Measurements from ENCODE around the gene SPATA17.

The SPATA17 gene

DNA sequence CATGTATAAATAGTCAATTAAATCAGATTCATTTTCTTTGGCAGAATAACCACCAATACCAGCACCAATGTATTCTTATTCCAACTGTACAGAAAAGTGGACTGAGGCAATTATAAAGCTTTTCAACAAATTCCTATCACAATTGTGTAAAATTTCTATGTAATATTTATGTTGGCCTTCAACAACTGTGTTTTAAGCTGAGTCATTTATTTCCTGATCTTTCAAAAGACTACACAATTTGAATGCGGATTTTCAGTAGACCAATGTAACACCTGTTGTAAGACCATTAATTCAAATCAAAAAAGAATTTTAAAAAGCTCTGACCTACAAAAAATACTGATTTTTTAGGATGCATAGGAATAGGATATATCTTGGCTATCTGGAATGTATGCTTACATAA, 25.8 kb upstream of the SPATA17 start:
- no peak for TF ChIP-seq ZFX (IDR thresholded peaks at IDR 0.05)
- TF ChIP-seq, protein P1, sequence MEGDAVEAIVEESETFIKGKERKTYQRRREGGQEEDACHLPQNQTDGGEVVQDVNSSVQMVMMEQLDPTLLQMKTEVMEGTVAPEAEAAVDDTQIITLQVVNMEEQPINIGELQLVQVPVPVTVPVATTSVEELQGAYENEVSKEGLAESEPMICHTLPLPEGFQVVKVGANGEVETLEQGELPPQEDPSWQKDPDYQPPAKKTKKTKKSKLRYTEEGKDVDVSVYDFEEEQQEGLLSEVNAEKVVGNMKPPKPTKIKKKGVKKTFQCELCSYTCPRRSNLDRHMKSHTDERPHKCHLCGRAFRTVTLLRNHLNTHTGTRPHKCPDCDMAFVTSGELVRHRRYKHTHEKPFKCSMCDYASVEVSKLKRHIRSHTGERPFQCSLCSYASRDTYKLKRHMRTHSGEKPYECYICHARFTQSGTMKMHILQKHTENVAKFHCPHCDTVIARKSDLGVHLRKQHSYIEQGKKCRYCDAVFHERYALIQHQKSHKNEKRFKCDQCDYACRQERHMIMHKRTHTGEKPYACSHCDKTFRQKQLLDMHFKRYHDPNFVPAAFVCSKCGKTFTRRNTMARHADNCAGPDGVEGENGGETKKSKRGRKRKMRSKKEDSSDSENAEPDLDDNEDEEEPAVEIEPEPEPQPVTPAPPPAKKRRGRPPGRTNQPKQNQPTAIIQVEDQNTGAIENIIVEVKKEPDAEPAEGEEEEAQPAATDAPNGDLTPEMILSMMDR (conservative IDR thresholded peaks at IDR 0.05) = no peak
- H3K27ac ChIP-seq = no peak overlapping the region

DNA sequence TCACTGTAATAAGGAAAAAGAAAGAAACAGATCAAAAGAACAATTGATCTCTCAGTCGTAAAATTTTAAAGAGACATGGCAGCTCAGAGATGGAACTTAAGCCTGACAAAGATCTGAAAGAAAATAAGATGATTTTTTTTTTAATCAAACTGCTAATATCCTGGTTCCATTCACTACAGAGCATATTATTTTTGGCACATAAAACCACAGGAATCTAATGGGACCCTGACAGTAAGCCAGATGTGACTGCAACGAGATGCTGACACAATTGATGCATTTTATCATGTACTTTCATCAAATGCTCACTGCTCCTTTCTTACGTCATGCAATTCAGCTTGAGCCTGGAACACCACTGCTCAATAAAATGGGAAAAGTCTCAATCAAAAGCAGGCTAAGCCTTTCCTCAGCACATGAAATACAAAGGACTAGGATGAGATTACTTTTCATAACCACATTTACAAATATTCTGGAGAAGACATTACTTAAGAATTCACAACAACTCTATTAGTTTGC, 16.9 kb upstream of the SPATA17 start:
- no peak overlapping the region for H3K27ac ChIP-seq
- TF ChIP-seq ZFX (IDR thresholded peaks at IDR 0.05) = no peak
- TF ChIP-seq, protein P1 (conservative IDR thresholded peaks at IDR 0.05) = no peak

DNA sequence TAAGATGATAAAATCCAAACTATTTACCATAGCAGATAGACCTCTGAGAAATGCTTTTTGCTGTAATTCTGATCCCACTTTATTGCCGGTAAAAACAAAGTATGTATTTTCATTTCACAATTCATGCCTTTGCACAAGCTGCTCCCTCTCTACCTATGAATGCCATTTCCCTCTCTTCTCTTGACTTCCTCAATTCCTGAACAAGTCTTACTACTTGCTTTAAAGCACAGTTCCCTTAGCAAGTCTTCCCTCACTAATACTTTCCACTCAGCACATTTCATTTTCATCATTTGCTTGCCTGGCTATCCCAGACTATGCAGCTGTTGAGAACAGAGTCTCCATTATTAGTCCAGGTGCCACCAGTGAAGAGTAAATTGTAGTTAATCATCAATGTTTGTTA, 14.0 kb upstream of the SPATA17 start:
- TF ChIP-seq, protein P1 (conservative IDR thresholded peaks at IDR 0.05) = no peak
- no peak for TF ChIP-seq ZFX (IDR thresholded peaks at IDR 0.05)

DNA sequence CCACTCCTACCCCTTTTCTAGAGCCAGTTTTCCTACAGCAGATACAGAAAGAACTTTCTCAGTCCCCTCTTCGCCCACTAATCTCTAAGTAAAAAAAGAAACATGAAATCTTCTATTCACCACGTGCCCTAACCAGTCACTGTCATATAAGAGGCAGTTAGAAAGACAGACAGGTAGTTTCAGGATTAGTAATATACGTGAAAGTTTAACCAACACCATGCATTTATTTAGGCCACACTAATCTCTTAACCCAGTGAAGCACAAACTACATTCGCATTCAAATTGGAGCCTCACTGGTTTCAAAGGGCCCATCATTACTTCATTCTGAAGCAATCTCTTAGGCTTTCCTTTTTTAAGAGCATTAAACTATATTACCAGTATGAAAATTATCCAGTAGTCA, 10.3 kb upstream of the SPATA17 start:
- no peak for TF ChIP-seq ZFX (IDR thresholded peaks at IDR 0.05)
- TF ChIP-seq, protein P1 (conservative IDR thresholded peaks at IDR 0.05) = no peak
- no peak overlapping the region for H3K27ac ChIP-seq

More for the DNA sequence above, 14.0 kb upstream of the SPATA17 start:
- no peak overlapping the region for H3K27ac ChIP-seq

DNA sequence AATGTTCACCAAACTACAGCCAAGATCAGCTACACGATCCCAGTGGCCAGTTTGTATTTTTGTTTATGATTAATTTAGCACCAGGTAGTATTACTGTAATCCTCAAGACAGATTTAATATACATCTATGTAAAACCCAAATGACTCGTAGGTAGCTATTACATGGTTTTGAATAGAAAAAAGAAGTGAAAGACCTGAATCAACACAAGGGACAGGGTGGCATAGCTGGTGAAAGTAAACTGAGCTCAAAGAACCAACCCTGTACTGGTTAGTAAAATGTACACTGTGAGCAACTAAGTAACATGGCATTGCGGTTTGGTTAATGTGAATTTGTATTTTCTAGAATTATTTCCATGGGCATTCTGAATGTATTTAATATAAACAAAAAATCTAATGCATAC, 9.1 kb upstream of the SPATA17 start:
- TF ChIP-seq ZFX (IDR thresholded peaks at IDR 0.05) = no peak
- TF ChIP-seq, protein P1 (conservative IDR thresholded peaks at IDR 0.05) = no peak

DNA sequence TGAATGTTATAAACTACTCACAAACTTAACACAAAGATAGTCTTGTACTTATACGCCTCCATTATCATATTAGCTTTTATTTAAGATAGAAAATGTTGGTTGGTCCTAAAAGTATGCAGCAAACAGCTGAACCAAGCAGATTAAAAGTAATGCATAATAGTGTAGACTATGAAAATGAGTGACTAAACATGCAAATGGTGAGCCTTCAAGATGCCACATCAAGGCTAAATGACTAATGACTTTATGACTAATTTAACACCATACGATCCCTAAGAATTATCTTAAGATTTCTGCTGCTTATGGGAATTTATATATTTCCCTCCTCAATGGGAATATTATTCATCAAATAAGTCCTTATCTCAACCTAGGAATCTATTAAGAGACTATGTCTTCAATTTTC, 4.8 kb upstream of the SPATA17 start:
- no peak overlapping the region for H3K27ac ChIP-seq
- TF ChIP-seq, protein P1 (conservative IDR thresholded peaks at IDR 0.05) = no peak
- no peak for TF ChIP-seq ZFX (IDR thresholded peaks at IDR 0.05)

More for the DNA sequence above, 9.1 kb upstream of the SPATA17 start:
- H3K27ac ChIP-seq = no peak overlapping the region

DNA sequence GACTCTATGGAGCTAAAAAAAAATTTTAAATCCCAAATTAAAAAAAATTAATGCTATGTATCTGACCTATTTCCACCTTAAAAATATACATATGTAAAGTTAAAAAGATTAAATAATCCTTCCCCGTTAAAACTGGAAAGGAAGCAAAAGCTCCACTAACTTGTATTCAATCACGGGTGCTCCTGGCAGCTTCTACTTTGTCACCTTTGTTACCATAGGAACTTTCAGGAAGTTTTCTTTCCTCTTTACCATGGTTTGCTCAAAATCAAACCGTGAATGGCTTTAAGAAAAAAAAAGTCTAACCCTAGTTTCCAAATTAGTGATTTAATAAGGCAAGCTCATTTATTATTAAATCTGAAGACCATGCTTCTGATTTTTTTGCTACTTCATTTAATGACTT, 3.7 kb upstream of the SPATA17 start:
- TF ChIP-seq, protein P1 (conservative IDR thresholded peaks at IDR 0.05) = no peak
- TF ChIP-seq ZFX (IDR thresholded peaks at IDR 0.05) = no peak
- no peak overlapping the region for H3K27ac ChIP-seq
